22Rv1 (cell line): ENCODE results near the gene CACUL1.
A peak's percentile ranks its signal among the peaks of the same experiment; 100 is the strongest.

Experiments
- H3K27ac ChIP-seq: fragments of 450-650 bp; 2 replicates; pipeline ENCODE4 v1.5.1; 2017
- ZFX ChIP-seq: fragments of 450-650 bp; IDR thresholded peaks from 2 replicates; pipeline ENCODE4 v1.6.1; 2017; ENCODE audit warnings: antibody characterized with exemption, borderline replicate concordance
- TF ChIP-seq, protein P1 (sequence below): fragments of 450-650 bp; IDR thresholded peaks from 2 replicates; pipeline ENCODE4 v1.5.1; 2017; ENCODE audit warnings: mild to moderate bottlenecking

The CACUL1 gene

GRCh38 chr10:118629211-118629610, 125.6 kb downstream of the CACUL1 start:
- TF ChIP-seq, protein P1, sequence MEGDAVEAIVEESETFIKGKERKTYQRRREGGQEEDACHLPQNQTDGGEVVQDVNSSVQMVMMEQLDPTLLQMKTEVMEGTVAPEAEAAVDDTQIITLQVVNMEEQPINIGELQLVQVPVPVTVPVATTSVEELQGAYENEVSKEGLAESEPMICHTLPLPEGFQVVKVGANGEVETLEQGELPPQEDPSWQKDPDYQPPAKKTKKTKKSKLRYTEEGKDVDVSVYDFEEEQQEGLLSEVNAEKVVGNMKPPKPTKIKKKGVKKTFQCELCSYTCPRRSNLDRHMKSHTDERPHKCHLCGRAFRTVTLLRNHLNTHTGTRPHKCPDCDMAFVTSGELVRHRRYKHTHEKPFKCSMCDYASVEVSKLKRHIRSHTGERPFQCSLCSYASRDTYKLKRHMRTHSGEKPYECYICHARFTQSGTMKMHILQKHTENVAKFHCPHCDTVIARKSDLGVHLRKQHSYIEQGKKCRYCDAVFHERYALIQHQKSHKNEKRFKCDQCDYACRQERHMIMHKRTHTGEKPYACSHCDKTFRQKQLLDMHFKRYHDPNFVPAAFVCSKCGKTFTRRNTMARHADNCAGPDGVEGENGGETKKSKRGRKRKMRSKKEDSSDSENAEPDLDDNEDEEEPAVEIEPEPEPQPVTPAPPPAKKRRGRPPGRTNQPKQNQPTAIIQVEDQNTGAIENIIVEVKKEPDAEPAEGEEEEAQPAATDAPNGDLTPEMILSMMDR = no peak
- TF ChIP-seq ZFX = no peak
- H3K27ac ChIP-seq = no peak overlapping the region

- H3K27ac ChIP-seq = no peak overlapping the region
- TF ChIP-seq ZFX = no peak
- TF ChIP-seq, protein P1 = no peak
Measured at GRCh38 chr10:118628397-118628796, 126.4 kb downstream of the CACUL1 start.

DNA sequence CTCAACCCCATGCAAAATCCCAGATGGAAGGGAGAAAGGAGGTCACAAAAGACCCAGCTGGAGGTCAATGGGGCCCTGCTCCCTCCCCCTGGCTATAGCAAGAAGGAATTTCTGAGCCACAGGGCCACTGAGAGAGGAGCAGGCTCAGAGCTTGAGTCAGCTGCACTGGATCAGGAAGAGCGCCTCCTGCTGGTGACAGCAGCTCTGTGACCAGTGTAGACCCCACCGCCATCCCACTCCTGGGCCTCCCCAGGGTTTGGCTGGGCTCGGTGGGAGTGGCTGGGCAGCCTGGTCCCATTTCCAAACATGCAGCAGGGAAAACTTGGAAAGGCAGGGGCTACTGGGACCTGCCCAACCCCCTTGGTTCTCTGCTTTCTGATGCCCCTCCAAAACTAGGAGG, 127.8 kb downstream of the CACUL1 start:
- TF ChIP-seq ZFX = no peak
- TF ChIP-seq, protein P1 = peak; percentile 46
- H3K27ac ChIP-seq = no peak overlapping the region
